Measurements from ENCODE around the gene ADAM21. TPM values are rescaled to one million over a fixed set of nuclear protein-coding genes. Genes with fewer than 3 reads are reported as not detected.

ADAM21 gene
- total and polyA plus RNA-seq, 2 donors (not counting 1 experiment from before 2014, with no cell fraction given): not detected

- Histone ChIP-seq H3K4me3 (ENCODE audit: control extremely low read depth in 1 of 5, extremely low read depth in 1 of 5, insufficient read depth in 1 of 5, low read depth in 2 of 5, low read length in 4 of 5) (no peak overlapping the region), H2AFZ (ENCODE audit: insufficient read depth, low read depth, low read length, poor library complexity, severe bottlenecking) (no peak overlapping the region), H3K36me3 (replicated peaks in 1 of 2; ENCODE audit: control extremely low read depth in 1 of 2, control insufficient read depth in 1 of 2, extremely low read depth in 1 of 2, insufficient read depth in 2 of 2, low read length in 1 of 2) (no peaks in the 10 kb centered on the region), H3K4me2 (replicated peaks; ENCODE audit: low read depth, low read length, poor library complexity, severe bottlenecking) (no peak overlapping the region), H3K27me3 (replicated peaks in 1 of 4; ENCODE audit: control extremely low read depth in 1 of 4, control insufficient read depth in 3 of 4, insufficient read depth in 4 of 4, low read length in 3 of 4) (no peaks in the 10 kb centered on the region), H3K9ac (ENCODE audit: low read length) (no peak overlapping the region), H3K4me1 (ENCODE audit: control insufficient read depth in 2 of 2, insufficient read depth in 2 of 2, low read length in 2 of 2) (no peaks in the 10 kb centered on the region), H4K20me1 (ENCODE audit: control insufficient read depth, insufficient read depth, low read length, poor library complexity, severe bottlenecking) (no peaks in the 10 kb centered on the region), H3K79me2 (ENCODE audit: control insufficient read depth, insufficient read depth, low read length) (no peaks in the 10 kb centered on the region), H3K9me3 (ENCODE audit: control extremely low read depth in 1 of 3, control insufficient read depth in 2 of 3, insufficient read depth in 1 of 3, low read length in 2 of 3) (peaks cover 0 to 18% (median 0%) of the 10 kb centered on the region in 3 donors), H3K27ac (ENCODE audit: low read length in 2 of 2) (no peak overlapping the region)
- Mint-ChIP-seq H3K4me3 (no peak overlapping the region), H3K9me3 (ENCODE audit: insufficient read depth) (peaks cover 7% of the 10 kb centered on the region), H3K27ac (no peak overlapping the region), H3K27me3 (no peaks in the 10 kb centered on the region), H3K4me1 (no peaks in the 10 kb centered on the region)
- DNase-seq (no peak), ATAC-seq (ENCODE audit: low read depth) (no peak)
- ChIA-PET CTCF (no interaction called here), POLR2A (no interaction called here)
- intact Hi-C loops (cut with micrococcal nuclease): no loop called here
- no peak for TF ChIP-seq EZH2 (IDR thresholded peaks at IDR 0.05; ENCODE audit: borderline replicate concordance, insufficient read depth, low read depth, low read length, poor library complexity, severe bottlenecking)
- TF ChIP-seq CTCF (IDR thresholded peaks at IDR 0.05): no peak
Measured at GRCh38 chr14:70498191-70498590, 46.2 kb downstream of the ADAM21 start.

Small RNA genes within 50 kb of the gene (small RNA-seq; reads per million reads assigned to genes)
- gene RNU6-659P (ENCODE audit: insufficient read length, low read depth, low replicate concordance): not detected

Other genes with a start within 250 kb of the ADAM21 start
- gene COX16, start 92.5 kb upstream of the ADAM21 start, total RNA-seq: 24.6 and 31.2 TPM in 2 replicates
- gene COX16, start 92.5 kb upstream of the ADAM21 start, polyA plus RNA-seq: 7.0 and 9.8 TPM in 2 replicates
- gene SYNJ2BP, start 35.1 kb upstream of the ADAM21 start, total RNA-seq: 16.6 and 17.8 TPM in 2 replicates
- gene SYNJ2BP, start 35.1 kb upstream of the ADAM21 start, polyA plus RNA-seq: 7.5 and 8.0 TPM in 2 replicates
- gene ADAM20, start 82.8 kb downstream of the ADAM21 start, total RNA-seq: 2.3 and 2.7 TPM in 2 replicates
- gene ADAM20, start 82.8 kb downstream of the ADAM21 start, polyA plus RNA-seq: 0.16 and 0.18 TPM in 2 replicates
- 68.3 and 71.0 TPM in 2 replicates for gene MED6, start 148.5 kb downstream of the ADAM21 start, total RNA-seq
- 30.4 and 51.0 TPM in 2 replicates for gene MED6, start 148.5 kb downstream of the ADAM21 start, polyA plus RNA-seq
- gene TTC9, start 189.7 kb downstream of the ADAM21 start, total RNA-seq: 14.0 and 16.3 TPM in 2 replicates
- gene TTC9, start 189.7 kb downstream of the ADAM21 start, polyA plus RNA-seq: 11.5 and 15.3 TPM in 2 replicates